GM21619 (cell line): ENCODE data around the gene RASD2.
"Not testable (repeated sequence)": the region's sequence is repeated elsewhere in the genome, so short reads cannot be mapped to it uniquely, and the experiment has no call there.

Experiments used
- ATAC-seq: cut with Tn5 transposase; IDR thresholded peaks from one replicate; pipeline ENCODE4 v1.9.1; 2021; ENCODE audit not compliant: unreplicated experiment

Gene RASD2

GRCh38 chr22:35540595-35541253 lies at the start of gene RASD2:
TSS of gene RASD2 (plus strand) at chr22:35540831. CDS start at chr22:35546810, 5,979 bp downstream.
- no peak for ATAC-seq

GRCh38 chr22:35491061-35491907 lies 49.3 kb upstream of the RASD2 start:
- not testable (repeated sequence) for ATAC-seq

GRCh38 chr22:35491908-35492380 lies 48.7 kb upstream of the RASD2 start:
- ATAC-seq = no peak

GRCh38 chr22:35493074-35493473 lies 47.6 kb upstream of the RASD2 start:
- ATAC-seq = no peak

- not testable (repeated sequence) for ATAC-seq
These were observed 44.9 kb upstream of the RASD2 start for GRCh38 chr22:35495711-35496110.

GRCh38 chr22:35496768-35497312 lies 43.8 kb upstream of the RASD2 start:
- no peak for ATAC-seq

GRCh38 chr22:35498026-35498800 lies 42.4 kb upstream of the RASD2 start:
- no peak for ATAC-seq

- no peak for ATAC-seq
These were observed 37.8 kb upstream of the RASD2 start for GRCh38 chr22:35502836-35503235.

GRCh38 chr22:35505399-35506258 lies 35.0 kb upstream of the RASD2 start:
- no peak for ATAC-seq

- ATAC-seq = no peak
These were observed 34.4 kb upstream of the RASD2 start for GRCh38 chr22:35506259-35506570.

GRCh38 chr22:35507851-35508250 lies 32.8 kb upstream of the RASD2 start:
- ATAC-seq = not testable (repeated sequence)

GRCh38 chr22:35509451-35509850 lies 31.2 kb upstream of the RASD2 start:
- ATAC-seq = no peak

- ATAC-seq = no peak
These were observed 30.7 kb upstream of the RASD2 start for GRCh38 chr22:35509960-35510359.

GRCh38 chr22:35510481-35510934 lies 30.1 kb upstream of the RASD2 start:
- no peak for ATAC-seq

- no peak for ATAC-seq
These were observed 29.7 kb upstream of the RASD2 start for GRCh38 chr22:35510951-35511350.

GRCh38 chr22:35514366-35514765 lies 26.3 kb upstream of the RASD2 start:
- ATAC-seq = no peak

- ATAC-seq = not testable (repeated sequence)
These were observed 24.7 kb upstream of the RASD2 start for GRCh38 chr22:35515952-35516351.

GRCh38 chr22:35516723-35517122 lies 23.9 kb upstream of the RASD2 start:
- ATAC-seq = no peak

- no peak for ATAC-seq
These were observed 23.4 kb upstream of the RASD2 start for GRCh38 chr22:35517207-35517606.
